GM20000 (cell line): ENCODE data around the gene TYRP1.

ENCODE experiments used
- DNase-seq: peaks from one replicate; pipeline ENCODE4 v3.0.0; 2012; ENCODE audit warnings: low spot score
- TF ChIP-seq, protein P1 (sequence below): IDR thresholded peaks from 2 replicates; pipeline ENCODE4 v1.5.1; 2012; ENCODE audit warnings: mild to moderate bottlenecking, control low read depth; ENCODE audit errors: extremely low read depth, missing control alignments

TYRP1 gene, protein sequence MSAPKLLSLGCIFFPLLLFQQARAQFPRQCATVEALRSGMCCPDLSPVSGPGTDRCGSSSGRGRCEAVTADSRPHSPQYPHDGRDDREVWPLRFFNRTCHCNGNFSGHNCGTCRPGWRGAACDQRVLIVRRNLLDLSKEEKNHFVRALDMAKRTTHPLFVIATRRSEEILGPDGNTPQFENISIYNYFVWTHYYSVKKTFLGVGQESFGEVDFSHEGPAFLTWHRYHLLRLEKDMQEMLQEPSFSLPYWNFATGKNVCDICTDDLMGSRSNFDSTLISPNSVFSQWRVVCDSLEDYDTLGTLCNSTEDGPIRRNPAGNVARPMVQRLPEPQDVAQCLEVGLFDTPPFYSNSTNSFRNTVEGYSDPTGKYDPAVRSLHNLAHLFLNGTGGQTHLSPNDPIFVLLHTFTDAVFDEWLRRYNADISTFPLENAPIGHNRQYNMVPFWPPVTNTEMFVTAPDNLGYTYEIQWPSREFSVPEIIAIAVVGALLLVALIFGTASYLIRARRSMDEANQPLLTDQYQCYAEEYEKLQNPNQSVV

GRCh38 chr9:12693141-12693540 lies at the start of gene TYRP1:
TYRP1 (plus strand) TSS chr9:12693385; CDS start chr9:12693997, 612 bp downstream.
- TF ChIP-seq, protein P1, sequence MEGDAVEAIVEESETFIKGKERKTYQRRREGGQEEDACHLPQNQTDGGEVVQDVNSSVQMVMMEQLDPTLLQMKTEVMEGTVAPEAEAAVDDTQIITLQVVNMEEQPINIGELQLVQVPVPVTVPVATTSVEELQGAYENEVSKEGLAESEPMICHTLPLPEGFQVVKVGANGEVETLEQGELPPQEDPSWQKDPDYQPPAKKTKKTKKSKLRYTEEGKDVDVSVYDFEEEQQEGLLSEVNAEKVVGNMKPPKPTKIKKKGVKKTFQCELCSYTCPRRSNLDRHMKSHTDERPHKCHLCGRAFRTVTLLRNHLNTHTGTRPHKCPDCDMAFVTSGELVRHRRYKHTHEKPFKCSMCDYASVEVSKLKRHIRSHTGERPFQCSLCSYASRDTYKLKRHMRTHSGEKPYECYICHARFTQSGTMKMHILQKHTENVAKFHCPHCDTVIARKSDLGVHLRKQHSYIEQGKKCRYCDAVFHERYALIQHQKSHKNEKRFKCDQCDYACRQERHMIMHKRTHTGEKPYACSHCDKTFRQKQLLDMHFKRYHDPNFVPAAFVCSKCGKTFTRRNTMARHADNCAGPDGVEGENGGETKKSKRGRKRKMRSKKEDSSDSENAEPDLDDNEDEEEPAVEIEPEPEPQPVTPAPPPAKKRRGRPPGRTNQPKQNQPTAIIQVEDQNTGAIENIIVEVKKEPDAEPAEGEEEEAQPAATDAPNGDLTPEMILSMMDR = no peak
- no peak for DNase-seq

DNA sequence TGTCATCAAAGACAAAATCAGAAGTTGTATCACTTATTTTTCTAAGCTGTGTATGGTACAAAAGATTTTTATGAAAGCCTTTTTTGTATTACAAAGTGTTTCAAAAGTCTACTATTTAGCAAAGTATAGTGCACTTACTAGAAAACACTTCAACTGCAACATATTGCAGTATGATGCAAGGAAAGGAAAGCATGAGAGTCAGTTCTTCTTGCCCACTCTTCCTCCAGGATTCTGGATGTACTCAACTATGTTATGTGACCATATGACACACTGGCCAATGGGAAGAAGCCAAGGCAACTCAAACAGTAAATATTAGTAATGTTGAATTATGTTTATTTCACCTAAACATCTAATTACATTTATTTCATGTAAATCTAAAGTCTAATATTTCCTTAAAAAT lies 49.5 kb upstream of the TYRP1 start:
- no peak for DNase-seq
- TF ChIP-seq, protein P1 = no peak

- DNase-seq = no peak
- TF ChIP-seq, protein P1 = no peak
Observed at GRCh38 chr9:12648925-12649324, 44.3 kb upstream of the TYRP1 start.

GRCh38 chr9:12651125-12651524 lies 42.1 kb upstream of the TYRP1 start:
- no peak for DNase-seq
- TF ChIP-seq, protein P1 = no peak

DNA sequence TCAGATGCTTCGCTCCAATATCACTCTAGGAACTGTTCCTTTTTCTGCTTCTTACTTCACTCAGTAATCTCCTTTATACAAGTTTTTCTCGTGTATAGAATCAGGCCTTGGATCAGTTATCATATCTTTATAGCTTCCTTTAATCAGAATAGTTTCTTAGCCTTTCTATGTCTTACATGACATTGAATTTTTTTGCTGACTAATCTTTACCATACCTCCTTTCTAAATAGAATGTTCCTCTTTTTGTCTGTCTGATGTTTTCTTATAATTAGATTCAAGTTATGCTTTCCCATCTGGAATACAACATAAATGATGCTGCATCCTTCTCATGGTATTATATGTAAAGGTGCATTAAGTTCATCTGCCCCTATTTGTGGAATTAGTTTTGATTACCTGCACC lies 40.2 kb upstream of the TYRP1 start:
- DNase-seq = no peak
- TF ChIP-seq, protein P1 = no peak

- TF ChIP-seq, protein P1 = no peak
- no peak for DNase-seq
Observed at GRCh38 chr9:12656803-12657202, 36.4 kb upstream of the TYRP1 start.

- no peak for DNase-seq
- TF ChIP-seq, protein P1 = no peak
Observed at GRCh38 chr9:12657233-12657632, 36.0 kb upstream of the TYRP1 start.
